Left forelimb (tissue), 1 donor: ENCODE data around the gene FSTL5.

Experiments used
- DNase-seq: peaks from one replicate; pipeline ENCODE4 v3.0.0-alpha.2; 2018; ENCODE audit warnings: low spot score

FSTL5 gene

GRCh38 chr4:162102713-162103112 lies 61.1 kb downstream of the FSTL5 start:
- no peak for DNase-seq

- DNase-seq, result no peak
Observed at GRCh38 chr4:162101337-162101736, 62.5 kb downstream of the FSTL5 start.

- DNase-seq, result no peak
Observed at GRCh38 chr4:162075726-162076125, 88.1 kb downstream of the FSTL5 start.

GRCh38 chr4:162061214-162061613 lies 102.6 kb downstream of the FSTL5 start:
- DNase-seq, result no peak

GRCh38 chr4:162059656-162060055 lies 104.1 kb downstream of the FSTL5 start:
- DNase-seq, result no peak

- no peak for DNase-seq
Observed at GRCh38 chr4:162056990-162057389, 106.8 kb downstream of the FSTL5 start.

GRCh38 chr4:162046135-162046534 lies 117.7 kb downstream of the FSTL5 start:
- DNase-seq, result no peak

GRCh38 chr4:162038112-162038511 lies 125.7 kb downstream of the FSTL5 start:
- DNase-seq, result no peak

GRCh38 chr4:162017863-162018262 lies 145.9 kb downstream of the FSTL5 start:
- no peak for DNase-seq

- no peak for DNase-seq
Observed at GRCh38 chr4:162016991-162017390, 146.8 kb downstream of the FSTL5 start.

- DNase-seq, result no peak
Observed at GRCh38 chr4:162016219-162016618, 147.6 kb downstream of the FSTL5 start.

GRCh38 chr4:162015090-162015489 lies 148.7 kb downstream of the FSTL5 start:
- DNase-seq, result no peak

- no peak for DNase-seq
Observed at GRCh38 chr4:162011089-162011488, 152.7 kb downstream of the FSTL5 start.

GRCh38 chr4:162010362-162010761 lies 153.4 kb downstream of the FSTL5 start:
- DNase-seq, result no peak

- no peak for DNase-seq
Observed at GRCh38 chr4:161992317-161992716, 171.5 kb downstream of the FSTL5 start.

GRCh38 chr4:161991811-161992210 lies 172.0 kb downstream of the FSTL5 start:
- no peak for DNase-seq

- no peak for DNase-seq
Observed at GRCh38 chr4:161990721-161991120, 173.1 kb downstream of the FSTL5 start.

- DNase-seq, result no peak
Observed at GRCh38 chr4:161988946-161989345, 174.9 kb downstream of the FSTL5 start.

GRCh38 chr4:161987611-161988010 lies 176.2 kb downstream of the FSTL5 start:
- DNase-seq, result no peak

GRCh38 chr4:161952382-161952781 lies 211.4 kb downstream of the FSTL5 start:
- DNase-seq, result no peak

- no peak for DNase-seq
Observed at GRCh38 chr4:161949946-161950725, 213.7 kb downstream of the FSTL5 start.

GRCh38 chr4:161948026-161948770 lies 215.6 kb downstream of the FSTL5 start:
- DNase-seq, result no peak

- DNase-seq, result no peak
Observed at GRCh38 chr4:161937596-161937995, 226.2 kb downstream of the FSTL5 start.
